Measurements from ENCODE around the gene PTPRR.

DNA sequence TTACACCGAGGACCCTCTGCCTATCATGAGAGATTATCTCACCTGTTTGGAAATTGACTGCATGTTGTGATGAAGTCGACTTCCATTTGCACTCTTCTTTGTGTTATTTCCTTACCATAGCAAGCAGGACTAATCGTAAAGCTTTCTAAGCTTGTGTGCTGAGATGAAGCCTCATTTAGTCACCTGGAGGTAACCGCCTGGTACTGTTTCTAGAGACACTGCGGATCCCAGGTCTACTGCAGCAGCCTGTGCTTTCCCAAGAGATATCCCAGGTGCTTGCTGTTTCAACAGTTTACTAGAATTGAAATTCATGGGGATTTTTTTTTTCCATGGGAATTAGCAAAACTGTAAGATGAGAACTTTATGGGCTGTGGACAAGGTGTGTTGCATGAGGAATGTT, 131.8 kb downstream of the PTPRR start:
- TF ChIP-seq, protein P1, sequence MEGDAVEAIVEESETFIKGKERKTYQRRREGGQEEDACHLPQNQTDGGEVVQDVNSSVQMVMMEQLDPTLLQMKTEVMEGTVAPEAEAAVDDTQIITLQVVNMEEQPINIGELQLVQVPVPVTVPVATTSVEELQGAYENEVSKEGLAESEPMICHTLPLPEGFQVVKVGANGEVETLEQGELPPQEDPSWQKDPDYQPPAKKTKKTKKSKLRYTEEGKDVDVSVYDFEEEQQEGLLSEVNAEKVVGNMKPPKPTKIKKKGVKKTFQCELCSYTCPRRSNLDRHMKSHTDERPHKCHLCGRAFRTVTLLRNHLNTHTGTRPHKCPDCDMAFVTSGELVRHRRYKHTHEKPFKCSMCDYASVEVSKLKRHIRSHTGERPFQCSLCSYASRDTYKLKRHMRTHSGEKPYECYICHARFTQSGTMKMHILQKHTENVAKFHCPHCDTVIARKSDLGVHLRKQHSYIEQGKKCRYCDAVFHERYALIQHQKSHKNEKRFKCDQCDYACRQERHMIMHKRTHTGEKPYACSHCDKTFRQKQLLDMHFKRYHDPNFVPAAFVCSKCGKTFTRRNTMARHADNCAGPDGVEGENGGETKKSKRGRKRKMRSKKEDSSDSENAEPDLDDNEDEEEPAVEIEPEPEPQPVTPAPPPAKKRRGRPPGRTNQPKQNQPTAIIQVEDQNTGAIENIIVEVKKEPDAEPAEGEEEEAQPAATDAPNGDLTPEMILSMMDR (conservative IDR thresholded peaks at IDR 0.05; ENCODE audit: low read depth, low read length), result no peak
- TF ChIP-seq USF2 (IDR thresholded peaks at IDR 0.05; ENCODE audit: low read depth, low read length) (no peak), MXI1 (IDR thresholded peaks at IDR 0.05; ENCODE audit: borderline replicate concordance, low read depth, low read length) (no peak), POLR2A (IDR thresholded peaks at IDR 0.05; ENCODE audit: low read depth, low read length) (no peak), RFX5 (IDR thresholded peaks at IDR 0.05; ENCODE audit: low read depth, low read length) (no peak), NFE2L2 (IDR thresholded peaks at IDR 0.05; ENCODE audit: low read depth, low read length) (no peak), SMC3 (IDR thresholded peaks at IDR 0.05; ENCODE audit: low read depth, low read length) (no peak), ELK1 (IDR thresholded peaks at IDR 0.05; ENCODE audit: borderline replicate concordance, low read depth, low read length) (no peak), FOS (IDR thresholded peaks at IDR 0.05; ENCODE audit: low read depth, low read length) (no peak)

All from IMR-90 (cell line).